DMS53 treated with DMSO at 0.1 percent for 48 hours (cell line): Measurements from ENCODE around the gene CEMIP.
A peak's percentile ranks its signal among the peaks of the same experiment; 100 is the strongest.

Experiments used
- DNase-seq: peaks from one replicate; lab custom pipeline; 2025; ENCODE audit not compliant: unreplicated experiment; lab: John Stamatoyannopoulos, UW

CEMIP gene

GRCh38 chr15:80780416-80781221, 1.4 kb downstream of the CEMIP start:
- DNase-seq = no peak

DNA sequence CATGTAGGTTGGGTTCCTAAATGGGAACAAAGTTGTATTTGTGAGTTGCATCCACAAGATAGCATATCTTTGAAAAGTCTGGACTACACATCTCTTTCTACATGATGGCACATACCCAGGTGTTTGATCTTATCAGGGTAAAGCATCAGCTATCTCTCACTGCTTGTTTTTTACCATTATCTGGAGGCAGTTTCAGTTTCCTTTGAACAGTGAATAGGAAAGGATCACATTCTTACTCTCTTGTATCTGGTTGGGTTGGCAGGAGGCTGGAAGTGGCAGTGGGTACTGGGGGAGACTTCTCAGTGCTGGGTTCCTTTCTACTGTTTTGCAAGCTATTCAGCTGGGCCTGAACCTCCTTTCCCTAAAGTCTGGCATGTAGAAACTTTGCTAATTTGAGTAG, 4.1 kb downstream of the CEMIP start:
- DNase-seq = no peak

GRCh38 chr15:80785335-80785734, 6.2 kb downstream of the CEMIP start:
- no peak for DNase-seq

DNA sequence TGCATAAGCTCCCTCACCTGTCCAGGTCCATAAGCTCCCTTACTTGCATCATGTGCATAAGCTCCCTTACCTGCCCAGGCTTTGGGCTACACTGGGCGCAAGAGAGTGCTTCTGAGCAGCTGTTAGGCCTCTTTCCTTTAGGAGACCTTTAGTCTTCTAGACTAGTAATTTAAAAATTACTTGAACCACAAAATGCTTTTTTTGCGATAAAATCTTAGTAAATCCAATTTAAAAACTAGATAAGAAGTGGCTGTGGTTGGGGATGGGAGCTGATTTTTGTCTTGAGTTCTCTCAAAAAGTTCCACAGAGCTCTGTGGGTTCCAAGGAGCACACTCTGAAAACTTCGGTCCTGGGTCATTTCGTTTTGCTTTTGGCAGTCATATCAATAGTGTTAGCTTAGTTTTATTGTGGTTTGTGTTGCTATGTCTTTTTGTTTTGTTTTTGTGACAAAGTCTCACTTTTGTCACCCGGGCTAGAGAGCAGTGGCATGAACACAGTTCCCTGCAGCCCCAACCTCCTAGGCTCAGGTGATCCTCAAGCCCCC, 6.7 kb downstream of the CEMIP start:
- no peak for DNase-seq

DNA sequence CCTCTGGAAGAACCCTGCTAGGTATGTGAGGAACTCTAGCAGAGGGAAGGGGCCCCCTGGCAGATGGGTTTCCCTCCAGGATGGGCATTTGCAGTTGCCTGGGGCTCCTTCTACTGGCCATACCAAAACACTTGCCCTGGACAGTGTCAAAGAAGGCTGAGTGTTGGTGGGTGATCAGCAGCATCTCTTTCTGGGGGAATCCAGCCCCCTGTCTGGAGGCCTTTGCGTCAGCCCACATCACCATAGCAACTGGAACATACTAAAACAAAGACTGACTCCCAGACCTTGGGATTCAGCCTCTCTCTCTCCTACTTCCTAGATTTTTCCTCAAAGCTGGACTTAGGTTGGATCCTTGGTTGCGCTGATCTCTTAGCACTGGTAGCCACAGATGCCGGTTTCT, 8.1 kb downstream of the CEMIP start:
- no peak for DNase-seq

DNA sequence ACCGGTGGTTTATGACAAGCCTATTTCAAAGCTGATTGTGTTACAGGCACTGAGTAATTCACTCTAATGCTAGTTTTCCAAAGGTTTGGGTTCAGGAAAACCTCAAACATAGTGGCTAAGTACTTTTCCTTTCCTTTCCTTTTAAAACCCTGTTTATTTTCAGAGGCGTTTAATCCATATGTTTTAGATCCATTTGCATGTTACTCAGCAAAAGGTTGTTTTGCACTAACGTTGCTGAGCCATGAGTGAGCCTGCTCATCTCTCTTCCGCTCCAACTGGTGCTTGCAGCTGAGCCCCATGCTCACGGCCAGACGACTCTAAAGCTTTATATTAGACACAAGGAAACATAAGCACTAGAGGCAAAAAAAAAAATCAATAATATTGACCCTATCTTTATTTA, 9.4 kb downstream of the CEMIP start:
- DNase-seq = no peak

DNA sequence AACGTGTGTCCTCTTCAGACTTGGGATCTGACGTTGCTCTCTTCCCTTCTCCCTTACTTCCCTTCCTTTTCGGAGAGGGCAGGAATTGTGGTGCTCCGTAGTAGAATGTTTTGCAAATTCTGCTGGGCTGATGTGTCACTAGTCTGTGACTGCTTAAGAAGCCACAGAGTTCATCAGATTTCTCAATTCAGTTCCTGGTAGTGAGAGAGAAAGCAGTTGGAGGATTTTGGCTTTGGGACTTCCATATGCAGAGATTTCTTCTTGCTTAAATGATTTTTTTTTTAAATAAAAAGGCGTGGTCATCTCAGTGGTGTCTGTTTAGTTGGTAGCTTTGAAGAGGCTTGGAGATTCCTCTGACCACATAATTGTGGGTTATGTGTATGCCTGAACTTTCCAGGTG, 10.1 kb downstream of the CEMIP start:
- DNase-seq = no peak

GRCh38 chr15:80789796-80790195, 10.6 kb downstream of the CEMIP start:
- DNase-seq = no peak

GRCh38 chr15:80790236-80790635, 11.1 kb downstream of the CEMIP start:
- DNase-seq = no peak

GRCh38 chr15:80791004-80791403, 11.8 kb downstream of the CEMIP start:
- DNase-seq = no peak

DNA sequence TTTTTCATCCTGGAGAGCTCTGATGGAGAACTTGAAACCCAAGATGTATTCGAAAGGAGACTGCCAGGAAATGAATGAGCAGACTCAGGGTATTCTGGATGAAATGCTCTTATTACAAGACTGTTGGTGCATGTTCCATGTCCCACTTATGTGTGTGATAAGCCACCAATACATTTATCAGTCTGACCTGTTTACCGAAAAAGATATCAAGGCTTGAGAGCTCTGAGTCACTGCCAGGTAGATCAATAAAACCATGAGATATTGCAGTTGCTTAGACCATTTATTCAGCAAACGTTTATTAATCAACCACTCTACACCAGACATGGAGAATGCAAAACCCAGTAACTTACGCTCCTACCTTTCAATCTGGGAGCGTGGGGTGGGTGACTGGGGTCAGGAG, 17.2 kb downstream of the CEMIP start:
- DNase-seq = no peak

- no peak for DNase-seq
Measured at GRCh38 chr15:80798911-80799310, 19.7 kb downstream of the CEMIP start.

DNA sequence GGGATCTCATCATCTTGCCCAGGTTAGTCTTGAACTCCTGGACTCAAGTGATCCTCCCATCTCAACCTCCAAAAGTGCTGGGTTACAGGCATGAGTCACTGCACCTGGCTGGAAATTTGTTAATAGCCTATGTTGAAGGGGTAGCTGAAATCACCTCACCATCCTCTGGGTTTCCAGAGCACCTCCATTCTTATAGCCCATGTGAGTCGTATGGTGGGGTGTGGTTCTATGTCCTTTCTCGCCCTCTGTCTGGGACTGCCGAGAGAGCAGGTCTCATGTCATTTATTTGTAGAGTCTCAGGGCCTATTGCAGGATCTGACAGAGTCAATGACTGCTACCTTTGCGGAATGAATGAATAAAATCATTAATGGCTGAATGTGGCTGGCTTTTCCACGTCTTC, 20.9 kb downstream of the CEMIP start:
- no peak for DNase-seq

DNA sequence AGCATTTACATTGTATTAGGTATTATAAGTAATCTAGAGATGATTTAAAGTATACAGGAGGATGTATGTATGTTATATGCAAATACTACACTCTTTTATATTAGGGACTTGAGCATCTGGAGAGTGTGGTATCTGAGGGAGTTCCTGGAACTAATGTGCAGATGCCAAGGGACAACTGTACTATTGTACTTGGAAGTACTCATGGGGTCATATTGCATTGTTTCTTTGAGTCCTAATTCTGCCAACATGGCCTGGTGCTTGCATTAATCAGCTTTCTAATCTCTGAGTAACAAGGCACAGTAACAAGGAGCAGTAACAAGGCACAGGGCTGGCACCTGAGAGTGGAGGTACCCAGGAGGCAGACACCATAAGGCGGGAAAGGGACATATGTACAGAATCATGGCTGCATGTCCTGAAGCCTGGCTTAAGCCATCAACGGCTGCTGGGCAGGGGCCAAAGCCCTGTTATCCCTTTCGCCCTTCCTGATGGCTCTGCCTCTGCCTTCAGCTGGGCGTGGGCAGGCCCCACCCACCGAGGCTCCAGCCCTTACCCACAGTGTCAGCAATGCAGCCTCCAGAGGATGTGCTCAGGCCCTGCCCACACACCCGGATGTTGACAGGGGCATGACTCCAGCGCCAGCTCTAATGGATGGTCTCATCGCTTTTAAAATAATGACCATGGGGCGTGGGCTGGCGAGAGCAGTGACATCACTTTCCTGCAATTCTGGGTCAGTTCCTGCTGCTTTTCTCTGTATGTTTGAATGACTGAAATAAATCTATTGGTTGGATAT, 22.9 kb downstream of the CEMIP start:
- no peak for DNase-seq

GRCh38 chr15:80803580-80804525, 24.7 kb downstream of the CEMIP start:
- DNase-seq = no peak

DNA sequence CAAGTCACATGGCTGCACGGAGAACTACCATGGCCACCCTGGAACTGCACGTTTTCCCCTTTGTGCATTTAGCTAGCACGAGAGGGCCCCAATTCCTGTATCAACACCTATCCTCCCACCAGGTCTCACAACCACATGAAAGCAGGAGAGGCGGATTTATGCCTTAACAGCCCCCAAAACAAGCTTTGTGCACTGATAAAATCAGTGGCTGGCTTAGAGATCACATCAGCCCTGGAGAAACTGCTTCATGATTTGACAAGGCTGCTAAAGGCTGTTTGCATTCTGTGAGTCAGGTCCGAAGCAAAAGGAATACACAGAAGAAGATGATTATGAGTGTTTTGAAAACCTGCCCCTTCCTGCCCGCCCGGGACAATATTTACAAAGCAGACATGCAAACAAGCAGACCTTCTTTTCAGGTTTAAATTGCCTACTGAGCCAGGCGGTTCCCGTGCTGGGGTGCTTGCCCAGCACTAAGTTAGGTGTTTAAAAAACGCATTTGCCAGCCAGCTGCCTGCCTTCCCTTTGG, 25.9 kb downstream of the CEMIP start:
- peak; percentile 84 for DNase-seq

GRCh38 chr15:80811781-80812315, 32.7 kb downstream of the CEMIP start:
- no peak for DNase-seq

- no peak for DNase-seq
Measured at GRCh38 chr15:80815106-80815505, 35.9 kb downstream of the CEMIP start.

- peak; percentile 15 for DNase-seq
Measured at GRCh38 chr15:80816049-80816653, 37.0 kb downstream of the CEMIP start.

DNA sequence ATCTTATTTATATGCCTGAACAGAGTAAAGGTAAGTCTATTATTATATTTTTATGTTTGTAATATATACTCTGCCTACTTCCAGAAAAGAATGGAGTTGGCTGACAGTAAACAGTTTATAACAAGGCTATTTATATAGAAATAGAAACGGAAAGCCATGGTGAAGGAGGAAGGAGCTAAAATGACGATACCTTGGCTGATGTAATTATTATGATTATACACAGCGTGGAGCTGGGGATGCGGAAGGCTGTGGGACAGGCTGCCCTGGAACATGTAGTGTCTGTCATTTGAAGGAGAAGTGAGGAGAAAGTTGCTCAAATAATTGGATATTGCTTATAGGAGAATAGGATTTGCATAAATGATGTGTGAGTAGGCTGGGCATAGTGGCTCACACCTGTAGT, 37.8 kb downstream of the CEMIP start:
- peak; percentile 55 for DNase-seq
